Neural cell (in vitro differentiated cells): Measurements from ENCODE around the gene GPR84.

Experiments used
- CTCF ChIP-seq: fragments of 450-650 bp; IDR thresholded peaks from 2 replicates; pipeline ENCODE4 v1.5.1; 2014; ENCODE audit warnings: antibody characterized with exemption, mild to moderate bottlenecking, moderate library complexity; ENCODE audit not compliant: poor library complexity, severe bottlenecking
- EZH2 ChIP-seq: fragments of 200-600, 300-800 bp; shearing (Covaris generic), sonication (generic); IDR thresholded peaks from 2 replicates; pipeline ENCODE4 v1.6.1; 2014; ENCODE audit warnings: antibody characterized with exemption, low read length, borderline replicate concordance, mild to moderate bottlenecking; ENCODE audit not compliant: insufficient read depth, poor library complexity, severe bottlenecking
- RAD21 ChIP-seq: fragments of 450-650 bp; conservative IDR thresholded peaks from 2 replicates; pipeline ENCODE4 v1.6.1; 2014; ENCODE audit warnings: antibody characterized with exemption, mild to moderate bottlenecking, moderate library complexity

DNA sequence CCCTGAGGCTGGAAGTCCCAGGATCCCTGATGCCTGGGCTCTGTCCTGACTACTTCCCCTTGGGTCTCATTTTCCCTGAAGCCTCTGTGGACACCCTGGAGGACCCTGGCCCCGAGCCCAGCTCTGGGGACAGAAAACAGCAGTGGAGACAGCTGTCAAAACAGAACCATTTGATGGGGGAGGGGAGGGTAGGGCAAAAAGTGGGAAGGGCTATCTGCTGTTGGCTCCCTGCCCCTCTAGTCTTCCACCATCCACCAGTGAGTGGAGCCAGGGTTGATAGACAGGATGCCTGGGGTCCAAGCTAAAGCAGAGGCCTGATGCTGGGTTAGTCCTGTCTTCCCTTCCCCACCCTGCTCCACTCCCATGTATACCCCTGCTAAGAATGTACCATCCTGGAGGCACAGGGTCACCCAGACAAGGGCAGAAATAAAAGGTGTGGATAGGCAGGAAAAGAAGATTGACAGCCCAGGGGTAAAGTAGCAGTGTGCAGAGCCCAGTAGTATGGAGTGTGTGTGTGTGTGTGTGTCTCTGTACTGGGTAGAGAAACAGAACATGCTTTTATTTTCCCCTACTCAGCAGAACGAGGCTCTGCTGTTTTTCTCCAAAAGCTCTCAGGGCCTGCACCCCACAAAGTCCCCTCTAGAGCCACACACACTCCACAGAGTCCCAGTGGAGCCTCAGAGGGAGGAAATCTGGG lies 10.4 kb upstream of the GPR84 start:
- TF ChIP-seq CTCF, result no peak
- TF ChIP-seq EZH2, result no peak
- no peak for TF ChIP-seq RAD21
